OCI-LY7 (cell line): Measurements from ENCODE around the gene ARHGEF10L.

Source experiments
- EZH2phosphoT487 ChIP-seq: fragments of 200-600 bp; sonication (generic); IDR thresholded peaks from 2 replicates; pipeline ENCODE4 v1.6.1; 2018; ENCODE audit warnings: low read depth, borderline replicate concordance, mild to moderate bottlenecking, mixed run types, antibody characterized with exemption, low read length, moderate library complexity, mixed read lengths
- TF ChIP-seq, protein P1 (sequence below): fragments of 200-600 bp; sonication (generic); conservative IDR thresholded peaks from 2 replicates; pipeline ENCODE4 v1.5.1; 2014; ENCODE audit warnings: mild to moderate bottlenecking, antibody characterized with exemption, low read length, moderate library complexity, mixed read lengths

DNA sequence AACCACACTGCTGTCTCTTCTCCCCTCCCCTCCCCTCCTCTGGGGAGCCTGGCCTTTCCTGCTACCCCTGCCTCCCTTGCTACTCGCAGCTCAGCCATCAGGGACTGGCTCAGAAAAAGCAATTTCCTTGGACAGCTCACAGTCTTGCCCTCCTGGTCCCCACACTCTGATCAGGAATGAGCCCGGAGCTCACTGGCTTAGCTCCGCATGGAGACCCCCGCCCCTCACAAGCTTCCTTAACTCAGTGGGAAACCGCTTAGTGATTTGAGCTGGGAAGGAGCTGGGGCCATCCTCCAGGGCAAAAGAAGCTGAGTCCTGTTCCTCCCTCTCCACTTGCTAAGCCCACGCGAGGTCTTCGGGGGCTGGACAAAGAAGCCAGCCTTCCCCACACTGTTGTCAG lies 145.3 kb downstream of the ARHGEF10L start:
- TF ChIP-seq, protein P1, sequence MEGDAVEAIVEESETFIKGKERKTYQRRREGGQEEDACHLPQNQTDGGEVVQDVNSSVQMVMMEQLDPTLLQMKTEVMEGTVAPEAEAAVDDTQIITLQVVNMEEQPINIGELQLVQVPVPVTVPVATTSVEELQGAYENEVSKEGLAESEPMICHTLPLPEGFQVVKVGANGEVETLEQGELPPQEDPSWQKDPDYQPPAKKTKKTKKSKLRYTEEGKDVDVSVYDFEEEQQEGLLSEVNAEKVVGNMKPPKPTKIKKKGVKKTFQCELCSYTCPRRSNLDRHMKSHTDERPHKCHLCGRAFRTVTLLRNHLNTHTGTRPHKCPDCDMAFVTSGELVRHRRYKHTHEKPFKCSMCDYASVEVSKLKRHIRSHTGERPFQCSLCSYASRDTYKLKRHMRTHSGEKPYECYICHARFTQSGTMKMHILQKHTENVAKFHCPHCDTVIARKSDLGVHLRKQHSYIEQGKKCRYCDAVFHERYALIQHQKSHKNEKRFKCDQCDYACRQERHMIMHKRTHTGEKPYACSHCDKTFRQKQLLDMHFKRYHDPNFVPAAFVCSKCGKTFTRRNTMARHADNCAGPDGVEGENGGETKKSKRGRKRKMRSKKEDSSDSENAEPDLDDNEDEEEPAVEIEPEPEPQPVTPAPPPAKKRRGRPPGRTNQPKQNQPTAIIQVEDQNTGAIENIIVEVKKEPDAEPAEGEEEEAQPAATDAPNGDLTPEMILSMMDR, result no peak
- TF ChIP-seq EZH2phosphoT487, result no peak
